Keratinocyte (primary cell): ENCODE measurements around the gene FANCL. TPM values are rescaled to one million over a fixed set of nuclear protein-coding genes. Genes with fewer than 3 reads are reported as not detected.
"Not testable (repeated sequence)": the region's sequence is repeated elsewhere in the genome, so short reads cannot be mapped to it uniquely, and the experiment has no call there.

Experiments used
- DNase-seq: peaks from one replicate; pipeline ENCODE4 v3.0.0-alpha.2; 2011; ENCODE audit warnings: low read depth, missing footprints, low spot score
- FAIRE-seq: peaks from 2 replicates; lab custom pipeline; 2011; peaks lifted over from hg19 to GRCh38; lab: Jason Lieb, UNC
- H2AFZ ChIP-seq: 2 replicates; pipeline ENCODE4 v1.6.0; 2012; ENCODE audit warnings: low read length, control low read depth, inconsistent platforms; ENCODE audit not compliant: control insufficient read depth
- H3K27ac ChIP-seq: 2 replicates; pipeline ENCODE4 v1.5.1; 2011; ENCODE audit warnings: low read length; ENCODE audit not compliant: control insufficient read depth, insufficient read depth
- H3K27me3 ChIP-seq: 3 replicates; pipeline ENCODE4 v1.6.0; 2011; ENCODE audit warnings: low read length; ENCODE audit not compliant: control insufficient read depth, insufficient read depth; ENCODE audit errors: extremely low read depth
- H3K36me3 ChIP-seq, 2 experiments: 2 replicates in 1 of 2; 3 replicates in 1 of 2; pipeline ENCODE4 v1.5.1; 2011; ENCODE audit warnings: low read length in 2 of 2, mild to moderate bottlenecking in 1 of 2; ENCODE audit not compliant: control insufficient read depth in 2 of 2, insufficient read depth in 2 of 2; ENCODE audit errors: extremely low read depth in 1 of 2
- H3K4me1 ChIP-seq: 3 replicates; pipeline ENCODE4 v1.5.1; 2011; ENCODE audit warnings: low read length; ENCODE audit not compliant: control insufficient read depth, insufficient read depth; ENCODE audit errors: extremely low read depth
- H3K4me2 ChIP-seq: 3 replicates; pipeline ENCODE4 v1.6.0; 2011; ENCODE audit warnings: low read depth, low read length; ENCODE audit not compliant: control insufficient read depth, insufficient read depth; ENCODE audit errors: extremely low read depth
- H3K4me3 ChIP-seq, 3 experiments: fragments of 200-600 bp in 1 of 3; sonication (generic) in 1 of 3; 2 replicates in 2 of 3; 3 replicates in 1 of 3; pipeline ENCODE4 v1.5.1; 2011 to 2016; ENCODE audit warnings: low read length in 3 of 3, mild to moderate bottlenecking in 3 of 3, control low read depth in 2 of 3, inconsistent platforms in 1 of 3, low read depth in 1 of 3, mixed read lengths in 1 of 3, mixed run types in 1 of 3, moderate library complexity in 1 of 3; ENCODE audit not compliant: control insufficient read depth in 2 of 3, insufficient read depth in 2 of 3; ENCODE audit errors: extremely low read depth in 1 of 3
- H3K79me2 ChIP-seq: 2 replicates; pipeline ENCODE4 v1.6.0; 2012; ENCODE audit warnings: low read length; ENCODE audit not compliant: control insufficient read depth, insufficient read depth
- H3K9ac ChIP-seq: 3 replicates; pipeline ENCODE4 v1.6.0; 2011; ENCODE audit warnings: low read length; ENCODE audit not compliant: control insufficient read depth, insufficient read depth; ENCODE audit errors: extremely low read depth
- H3K9me1 ChIP-seq: 3 replicates; pipeline ENCODE4 v1.6.0; 2011; ENCODE audit warnings: low read length; ENCODE audit not compliant: control insufficient read depth, insufficient read depth; ENCODE audit errors: extremely low read depth
- H3K9me3 ChIP-seq: 2 replicates; pipeline ENCODE4 v1.5.1; 2012; ENCODE audit warnings: low read depth, low read length; ENCODE audit not compliant: control insufficient read depth
- H4K20me1 ChIP-seq: 3 replicates; pipeline ENCODE4 v1.6.0; 2011; ENCODE audit warnings: low read length; ENCODE audit not compliant: control insufficient read depth, insufficient read depth; ENCODE audit errors: extremely low read depth
- CTCF ChIP-seq, 3 experiments: IDR thresholded peaks in 1 of 3; conservative IDR thresholded peaks in 1 of 3; optimal IDR thresholded peaks in 1 of 3; 2 replicates in 2 of 3; 3 replicates in 1 of 3; pipeline versions ENCODE3 to v1.5.1; 2011; ENCODE audit warnings: low read length in 3 of 3, mild to moderate bottlenecking in 3 of 3, moderate library complexity in 2 of 3, control low read depth in 1 of 3, inconsistent platforms in 1 of 3; ENCODE audit not compliant: insufficient read depth in 2 of 3; ENCODE audit errors: extremely low read depth in 1 of 3
- EZH2 ChIP-seq: IDR thresholded peaks from one replicate; pipeline ENCODE4 v1.6.1; 2012; ENCODE audit warnings: inconsistent platforms, mild to moderate bottlenecking, low read length, moderate library complexity
- dilution Hi-C: fragments of 300-500 bp; cut with MboI; formaldehyde crosslinking; loops from one replicate; pipeline ENCODE4 v1.7.0; 2020; ENCODE audit warnings: low sequenced_read_pairs; ENCODE audit not compliant: extremely low pct_ligation_motif_present
- polyA plus RNA-seq, 5 experiments: library from polyadenylated mRNA; depleted of rRNA in 3 of 5; stranded (reverse) in 3 of 5; stranded (forward) in 1 of 5; unstranded in 1 of 5; fragments of >200 nt; gene quantifications; 1 replicate in 1 of 5; 2 replicates in 3 of 5; 3 replicates in 1 of 5; pipeline versions ENCODE4 v1.2.1 to v1.2.3, GENCODE V29; 2011 to 2012; ENCODE audit warnings: missing spikeins in 2 of 5, low read depth in 1 of 5, low replicate concordance in 1 of 5

Gene FANCL
- polyA plus RNA-seq, 1 donor (not counting 4 experiments of a cell fraction or from before 2014, with no cell fraction given), result 15.1 TPM

- H3K9me3 ChIP-seq, result no peaks in the 10 kb centered on the region
- FAIRE-seq, result no peak
- H3K4me2 ChIP-seq, result no peak overlapping the region
- H3K27me3 ChIP-seq, result no peaks in the 10 kb centered on the region
- H2AFZ ChIP-seq, result no peak overlapping the region
- dilution Hi-C loops, result no loop called here
- H4K20me1 ChIP-seq, result no peaks in the 10 kb centered on the region
- no peak overlapping the region for H3K9ac ChIP-seq
- no peak overlapping the region for H3K4me3 ChIP-seq
- H3K36me3 ChIP-seq, result peaks cover 0 to 8% of the 10 kb centered on the region in 2 experiments
- no peak for DNase-seq
- H3K9me1 ChIP-seq, result no peaks in the 10 kb centered on the region
- TF ChIP-seq CTCF (optimal IDR thresholded peaks at IDR 0.05 in 1 of 3, IDR thresholded peaks at IDR 0.05 in 1 of 3, conservative IDR thresholded peaks at IDR 0.05 in 1 of 3; ENCODE audit: extremely low read depth in 1 of 3, insufficient read depth in 2 of 3, low read length in 3 of 3) (no peak), EZH2 (no peak)
- no peaks in the 10 kb centered on the region for H3K4me1 ChIP-seq
- peaks cover 3% of the 10 kb centered on the region for H3K79me2 ChIP-seq
- no peak overlapping the region for H3K27ac ChIP-seq
Measured at GRCh38 chr2:58155160-58155778, 85.9 kb downstream of the FANCL start.

- peaks cover 0 to 6% of the 10 kb centered on the region in 2 experiments for H3K36me3 ChIP-seq
- no peak overlapping the region for H2AFZ ChIP-seq
- no peak overlapping the region for H3K4me2 ChIP-seq
- DNase-seq (peak; percentile 17), FAIRE-seq (no peak)
- H3K9me3 ChIP-seq, result no peaks in the 10 kb centered on the region
- dilution Hi-C loops, result no loop called here
- no peak overlapping the region for H3K9ac ChIP-seq
- H3K9me1 ChIP-seq, result no peaks in the 10 kb centered on the region
- no peak overlapping the region for H3K4me3 ChIP-seq
- peak overlapping the region; percentile 4 for H3K27ac ChIP-seq
- H3K79me2 ChIP-seq, result no peaks in the 10 kb centered on the region
- H3K4me1 ChIP-seq, result peaks cover 10% of the 10 kb centered on the region
- no peaks in the 10 kb centered on the region for H3K27me3 ChIP-seq
- TF ChIP-seq EZH2 (no peak), CTCF (optimal IDR thresholded peaks at IDR 0.05 in 1 of 3, IDR thresholded peaks at IDR 0.05 in 1 of 3, conservative IDR thresholded peaks at IDR 0.05 in 1 of 3; ENCODE audit: extremely low read depth in 1 of 3, insufficient read depth in 2 of 3, low read length in 3 of 3) (no peak)
- H4K20me1 ChIP-seq, result no peaks in the 10 kb centered on the region
Measured at GRCh38 chr2:58146707-58147106, 94.4 kb downstream of the FANCL start.

GRCh38 chr2:58145769-58146168 is 95.4 kb downstream of the FANCL start:
- FAIRE-seq, H3K4me2 ChIP-seq, H3K9ac ChIP-seq, H3K79me2 ChIP-seq, H3K27me3 ChIP-seq, H3K9me1 ChIP-seq, H3K36me3 ChIP-seq, H2AFZ ChIP-seq, DNase-seq, dilution Hi-C loops, H3K27ac ChIP-seq, H3K4me3 ChIP-seq, H3K9me3 ChIP-seq, H4K20me1 ChIP-seq: not testable (repeated sequence)
- H3K4me1 ChIP-seq, result peaks cover 10% of the 10 kb centered on the region
